ENCODE results near the gene KRTAP10-3. TPM values are rescaled to one million over a fixed set of nuclear protein-coding genes. Genes with fewer than 3 reads are reported as not detected.
"Not testable (repeated sequence)": the region's sequence is repeated elsewhere in the genome, so short reads cannot be mapped to it uniquely, and the experiment has no call there.

Gene KRTAP10-3
- total RNA-seq, 3 donors from 2014 or later = not detected

DNA sequence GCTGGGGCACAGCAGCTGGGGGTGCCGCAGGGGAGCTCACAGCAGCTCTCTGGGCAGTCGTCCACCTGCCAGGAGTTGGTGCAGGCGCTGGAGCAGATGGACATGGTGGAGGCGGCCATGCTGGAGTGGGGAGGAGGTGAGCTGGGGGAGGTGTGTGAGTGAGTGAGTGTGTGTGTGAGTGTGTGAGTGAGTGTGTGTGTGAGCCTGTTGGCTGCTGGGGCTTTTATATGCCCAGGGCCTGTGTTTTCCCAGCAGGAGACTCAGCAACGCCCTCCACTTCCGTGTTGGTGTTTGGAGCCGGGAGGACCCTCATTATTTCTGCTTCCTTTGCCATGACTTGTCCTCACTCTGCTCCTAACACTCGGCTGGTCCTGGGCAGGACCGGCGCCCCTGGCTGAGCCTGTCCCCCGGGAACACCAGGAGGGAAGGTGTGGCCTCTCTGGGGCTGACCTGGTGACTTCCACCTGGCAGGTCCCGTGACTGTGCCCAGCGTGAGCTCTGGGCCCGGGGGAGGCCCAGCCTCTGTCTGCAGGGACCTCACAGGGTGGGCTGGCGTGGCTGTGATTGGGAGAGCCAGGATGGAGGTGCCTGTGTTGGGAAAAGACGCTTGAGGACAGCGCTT lies 7.1 kb downstream of the KRTAP10-3 start, which contains the start of gene KRTAP10-2:
KRTAP10-2 (minus strand) TSS at position 166 of the 622 bp plus-strand sequence; CDS start at position 119, 47 bp downstream.
- no peak for DNase-seq
- Mint-ChIP-seq H3K36me3 (ENCODE audit: insufficient read depth) (peaks cover 16% of the 10 kb centered on the region), H3K4me3 (no peak within 1 kb of the TSS), H3K9me3 (peaks cover 21% of the 10 kb centered on the region), H3K27me3 (ENCODE audit: low read depth) (no peaks in the 10 kb centered on the region), H3K4me1 (ENCODE audit: low read depth) (peaks cover 23% of the 10 kb centered on the region)
- ATAC-seq = no peak

DNA sequence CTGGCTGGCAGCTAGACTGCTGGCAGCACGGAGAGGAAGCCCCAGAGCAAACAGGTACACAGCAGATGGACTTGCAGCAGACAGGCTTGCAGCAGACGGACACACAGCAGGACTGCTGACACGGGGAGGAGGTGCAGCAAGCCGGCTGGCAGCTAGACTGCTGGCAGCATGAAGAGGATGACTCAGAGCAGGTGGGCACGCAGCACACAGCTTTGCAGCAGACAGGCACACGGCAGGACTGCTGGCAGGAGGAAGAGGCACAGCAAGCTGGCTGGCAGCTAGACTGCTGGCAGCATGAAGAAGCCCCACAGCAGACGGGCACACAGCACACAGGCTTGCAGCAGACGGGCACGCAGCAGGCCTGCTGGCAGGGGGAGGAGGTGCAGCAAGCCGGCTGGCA lies 7.8 kb downstream of the KRTAP10-3 start:
- DNase-seq (no peak), ATAC-seq (no peak)
- Mint-ChIP-seq H3K4me3 (no peak overlapping the region), H3K36me3 (ENCODE audit: insufficient read depth) (peaks cover 16% of the 10 kb centered on the region), H3K27me3 (ENCODE audit: low read depth) (no peaks in the 10 kb centered on the region), H3K4me1 (ENCODE audit: low read depth) (peaks cover 23% of the 10 kb centered on the region), H3K9me3 (peaks cover 21% of the 10 kb centered on the region)

- H3K27me3 Mint-ChIP-seq (ENCODE audit: low read depth); ATAC-seq; DNase-seq; H3K4me3 Mint-ChIP-seq: not testable (repeated sequence)
- Mint-ChIP-seq H3K9me3 (peaks cover 26% of the 10 kb centered on the region), H3K4me1 (ENCODE audit: low read depth) (peaks cover 23% of the 10 kb centered on the region), H3K36me3 (ENCODE audit: insufficient read depth) (peaks cover 18% of the 10 kb centered on the region)
Measured at GRCh38 chr21:44550285-44550684, 8.3 kb downstream of the KRTAP10-3 start.

- DNase-seq (no peak), ATAC-seq (no peak)
- Mint-ChIP-seq H3K4me1 (ENCODE audit: low read depth) (peaks cover 23% of the 10 kb centered on the region), H3K9me3 (peaks cover 26% of the 10 kb centered on the region), H3K4me3 (no peak overlapping the region), H3K36me3 (ENCODE audit: insufficient read depth) (peaks cover 19% of the 10 kb centered on the region), H3K27me3 (ENCODE audit: low read depth) (no peaks in the 10 kb centered on the region)
Measured at GRCh38 chr21:44549525-44550211, 8.9 kb downstream of the KRTAP10-3 start.

DNA sequence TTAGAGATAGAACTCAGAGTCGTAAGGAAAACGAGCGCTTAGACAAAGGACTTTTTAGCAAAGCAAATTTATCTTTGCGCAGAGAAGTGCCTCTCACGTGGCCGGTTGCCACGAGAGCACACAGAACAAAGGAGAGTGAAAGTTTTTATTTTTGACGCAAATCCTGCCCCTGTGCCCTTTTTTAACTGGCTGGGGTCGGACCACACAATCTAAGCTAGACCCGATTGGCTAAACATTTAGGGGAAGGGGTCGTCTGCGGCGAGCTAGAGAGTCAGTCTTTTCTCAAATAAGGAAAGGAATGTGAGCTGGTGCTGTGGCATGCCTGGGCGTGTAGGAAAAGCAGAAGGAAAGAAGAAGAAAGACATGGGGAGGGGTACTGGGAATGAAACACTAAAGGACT lies 9.7 kb downstream of the KRTAP10-3 start:
- no peak for DNase-seq
- no peak overlapping the region for H3K4me3 Mint-ChIP-seq
- H3K9me3 Mint-ChIP-seq = peaks cover 26% of the 10 kb centered on the region
- no peaks in the 10 kb centered on the region for H3K27me3 Mint-ChIP-seq (ENCODE audit: low read depth)
- peaks cover 23% of the 10 kb centered on the region for H3K4me1 Mint-ChIP-seq (ENCODE audit: low read depth)
- ATAC-seq = no peak
- H3K36me3 Mint-ChIP-seq (ENCODE audit: insufficient read depth) = peaks cover 19% of the 10 kb centered on the region

- no peak for ATAC-seq
- H3K9me3 Mint-ChIP-seq = peaks cover 23% of the 10 kb centered on the region
- peaks cover 19% of the 10 kb centered on the region for H3K36me3 Mint-ChIP-seq (ENCODE audit: insufficient read depth)
- peaks cover 23% of the 10 kb centered on the region for H3K4me1 Mint-ChIP-seq (ENCODE audit: low read depth)
- H3K4me3 Mint-ChIP-seq = no peak overlapping the region
- H3K27me3 Mint-ChIP-seq (ENCODE audit: low read depth) = no peaks in the 10 kb centered on the region
- no peak for DNase-seq
Measured at GRCh38 chr21:44548381-44548780, 10.2 kb downstream of the KRTAP10-3 start.

- no peaks in the 10 kb centered on the region for H3K27me3 Mint-ChIP-seq (ENCODE audit: low read depth)
- H3K4me3 Mint-ChIP-seq = peak overlapping the region; percentile 62
- ATAC-seq = peak; percentile 78 to 89
- no peak for DNase-seq
- H3K9me3 Mint-ChIP-seq = peaks cover 19% of the 10 kb centered on the region
- peaks cover 23% of the 10 kb centered on the region for H3K4me1 Mint-ChIP-seq (ENCODE audit: low read depth)
- H3K36me3 Mint-ChIP-seq (ENCODE audit: insufficient read depth) = peaks cover 16% of the 10 kb centered on the region
Measured at GRCh38 chr21:44547656-44548331, 10.8 kb downstream of the KRTAP10-3 start.

- Mint-ChIP-seq H3K36me3 (ENCODE audit: insufficient read depth) (peaks cover 15% of the 10 kb centered on the region), H3K9me3 (peaks cover 19% of the 10 kb centered on the region), H3K4me1 (ENCODE audit: low read depth) (peaks cover 23% of the 10 kb centered on the region), H3K4me3 (no peak overlapping the region), H3K27me3 (ENCODE audit: low read depth) (peaks cover 2% of the 10 kb centered on the region)
- no peak for ATAC-seq
- no peak for DNase-seq
Measured at GRCh38 chr21:44544566-44544965, 14.0 kb downstream of the KRTAP10-3 start.

GRCh38 chr21:44542716-44543115 lies 15.9 kb downstream of the KRTAP10-3 start:
- H3K4me3 Mint-ChIP-seq = no peak overlapping the region
- peaks cover 18% of the 10 kb centered on the region for H3K9me3 Mint-ChIP-seq
- ATAC-seq (no peak), DNase-seq (no peak)
- H3K36me3 Mint-ChIP-seq (ENCODE audit: insufficient read depth) = peaks cover 13% of the 10 kb centered on the region
- peaks cover 4% of the 10 kb centered on the region for H3K27me3 Mint-ChIP-seq (ENCODE audit: low read depth)
- H3K4me1 Mint-ChIP-seq (ENCODE audit: low read depth) = peaks cover 10% of the 10 kb centered on the region

- Mint-ChIP-seq H3K9me3 (peaks cover 5% of the 10 kb centered on the region), H3K4me1 (ENCODE audit: low read depth) (no peaks in the 10 kb centered on the region), H3K27me3 (ENCODE audit: low read depth) (peaks cover 4% of the 10 kb centered on the region), H3K4me3 (no peak overlapping the region), H3K36me3 (ENCODE audit: insufficient read depth) (peaks cover 3% of the 10 kb centered on the region)
- no peak for ATAC-seq
- DNase-seq = no peak
Measured at GRCh38 chr21:44540741-44541288, 17.8 kb downstream of the KRTAP10-3 start.

DNA sequence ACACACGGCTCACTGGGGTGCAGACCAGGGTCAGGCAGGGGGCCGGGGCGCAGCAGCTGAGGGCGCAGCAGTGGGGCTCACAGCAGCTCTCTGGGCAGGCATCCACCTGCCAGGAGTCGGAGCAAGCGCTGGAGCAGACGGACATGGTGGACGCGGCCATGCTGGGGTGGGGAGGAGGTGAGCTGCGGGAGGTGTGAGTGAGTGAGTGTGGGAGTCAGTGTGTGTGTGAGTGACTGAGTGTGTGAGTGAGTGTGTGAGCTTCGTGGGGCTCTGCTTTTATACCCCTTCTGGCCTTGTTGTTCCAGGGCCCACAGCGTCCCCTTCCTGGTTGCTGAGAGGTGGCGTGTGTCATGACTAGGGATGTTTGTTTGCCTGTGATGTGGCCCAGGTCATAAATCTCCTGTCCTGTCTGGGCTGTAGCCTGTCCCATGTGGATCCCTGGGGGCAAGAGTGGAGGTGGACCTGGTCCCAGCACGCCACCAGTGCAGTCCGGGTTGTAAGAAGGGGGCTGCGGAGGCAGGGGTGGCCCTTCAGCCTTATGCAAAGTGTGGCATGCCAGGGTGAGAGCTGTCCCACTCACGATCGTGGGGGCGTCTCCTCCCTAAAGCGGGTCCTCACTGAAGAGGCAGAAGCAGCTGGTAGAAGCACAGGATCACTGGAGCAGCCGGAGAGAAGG lies 18.5 kb downstream of the KRTAP10-3 start, which contains the start of gene KRTAP10-1:
KRTAP10-1 (minus strand) TSS at position 205 of the 676 bp plus-strand sequence; CDS start at position 160, 45 bp downstream.
- Mint-ChIP-seq H3K9me3 (no peaks in the 10 kb centered on the region), H3K4me1 (ENCODE audit: low read depth) (no peaks in the 10 kb centered on the region), H3K4me3 (no peak within 1 kb of the TSS), H3K36me3 (ENCODE audit: insufficient read depth) (no peaks in the 10 kb centered on the region), H3K27me3 (ENCODE audit: low read depth) (peaks cover 4% of the 10 kb centered on the region)
- ATAC-seq = no peak
- DNase-seq = no peak

DNA sequence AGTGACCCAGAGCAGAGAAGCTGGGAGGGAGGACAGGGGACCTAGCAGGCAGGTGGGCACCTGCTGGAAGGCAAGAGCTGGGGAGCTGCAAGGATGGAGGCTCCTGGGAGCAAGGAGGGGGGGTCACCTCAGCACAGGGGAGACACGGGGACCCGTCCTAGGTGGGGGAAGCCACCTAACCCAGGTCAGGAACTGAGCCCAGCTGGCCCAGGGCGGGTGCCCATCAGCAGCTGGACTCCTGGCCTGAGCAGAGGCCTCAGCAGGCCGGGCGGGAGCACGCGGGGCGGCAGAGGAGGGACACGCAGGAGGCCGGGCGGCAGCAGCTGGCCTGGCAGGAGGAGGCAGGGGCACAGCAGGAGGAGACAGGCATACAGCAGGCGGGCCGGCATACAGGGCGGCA lies 19.5 kb downstream of the KRTAP10-3 start:
- Mint-ChIP-seq H3K9me3 (no peaks in the 10 kb centered on the region), H3K27me3 (ENCODE audit: low read depth) (peaks cover 4% of the 10 kb centered on the region), H3K4me1 (ENCODE audit: low read depth) (no peaks in the 10 kb centered on the region), H3K36me3 (ENCODE audit: insufficient read depth) (no peaks in the 10 kb centered on the region), H3K4me3 (no peak overlapping the region)
- no peak for DNase-seq
- no peak for ATAC-seq

DNA sequence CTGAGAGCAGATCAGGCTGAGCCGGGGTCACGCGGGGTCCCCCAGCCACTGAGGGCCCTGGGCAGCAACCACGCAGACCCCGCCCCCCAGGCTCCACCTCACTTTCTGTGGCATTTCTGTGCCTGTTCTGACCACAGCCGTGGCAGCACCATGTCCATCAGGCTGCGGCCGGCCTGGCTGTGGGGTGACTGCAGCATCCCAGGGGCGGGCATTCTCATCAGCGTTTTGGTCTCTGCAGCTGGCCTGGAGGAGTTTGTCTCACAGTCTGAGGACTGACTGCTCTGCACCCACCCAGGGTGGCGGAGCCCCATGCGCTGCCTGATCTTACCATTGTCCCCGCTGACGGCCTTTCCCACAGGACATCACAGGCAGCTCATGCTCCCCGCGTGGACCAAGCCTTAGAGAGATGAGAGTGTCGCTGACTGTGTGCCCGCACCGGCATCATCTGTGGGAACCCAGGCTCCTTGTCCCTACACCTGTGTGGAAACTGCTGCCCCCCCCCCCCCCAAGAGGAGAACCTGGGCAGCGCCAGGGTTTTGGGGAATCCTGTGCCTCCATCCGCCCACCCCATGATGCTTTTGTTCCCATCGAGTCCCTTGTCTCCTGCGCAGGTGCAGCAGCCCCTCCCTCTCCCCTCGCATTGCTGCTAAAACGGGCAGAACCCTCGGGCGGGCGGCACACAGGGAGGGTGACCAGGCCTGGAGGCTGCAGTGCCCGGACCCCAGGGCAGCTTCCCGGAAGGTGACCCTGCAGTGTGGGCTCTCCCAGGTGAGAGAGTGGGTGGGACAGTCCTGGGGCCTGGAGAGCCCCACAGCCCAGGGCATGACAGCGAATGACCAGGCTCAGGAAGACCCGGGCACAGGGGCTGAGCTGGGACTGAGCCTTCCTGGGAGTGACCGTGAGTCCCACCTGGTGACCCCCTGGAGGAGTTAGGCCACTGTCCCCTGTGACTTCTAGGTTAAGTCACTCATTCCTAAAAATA lies 20.4 kb downstream of the KRTAP10-3 start:
- Mint-ChIP-seq H3K9me3 (no peaks in the 10 kb centered on the region), H3K27me3 (ENCODE audit: low read depth) (peaks cover 4% of the 10 kb centered on the region), H3K4me3 (no peak overlapping the region), H3K36me3 (ENCODE audit: insufficient read depth) (no peaks in the 10 kb centered on the region), H3K4me1 (ENCODE audit: low read depth) (no peaks in the 10 kb centered on the region)
- ATAC-seq (no peak), DNase-seq (no peak)

Data from activated T-cell treated with anti-CD3 and anti-CD28 coated beads, Interleukin-2, amount 50 U/mL, for 4 hours (primary cell).